Measurements from ENCODE around the gene SAXO1.

The SAXO1 gene

GRCh38 chr9:18896004-18896403, 137.0 kb downstream of the SAXO1 start:
- no peak overlapping the region for H3K27ac ChIP-seq (replicated peaks)
- TF ChIP-seq POLR2AphosphoS5 (IDR thresholded peaks at IDR 0.05; ENCODE audit: low read depth) (no peak), REST (IDR thresholded peaks at IDR 0.05; ENCODE audit: insufficient replicate concordance, low read depth) (no peak), GABPA (IDR thresholded peaks at IDR 0.05; ENCODE audit: low read depth) (no peak), CTCF (IDR thresholded peaks at IDR 0.05; ENCODE audit: insufficient read depth, low read length) (no peak), SPI1 (IDR thresholded peaks at IDR 0.05; ENCODE audit: borderline replicate concordance, low read depth) (no peak)
- no peaks in the 10 kb centered on the region for H3K27me3 ChIP-seq (ENCODE audit: insufficient read depth, poor library complexity, severe bottlenecking)
- no peak for DNase-seq (ENCODE audit: low read depth in 1 of 2, low spot score in 1 of 2)
- H3K4me3 ChIP-seq (replicated peaks; ENCODE audit: insufficient read depth, low read length) = no peak overlapping the region

- H3K4me3 ChIP-seq (replicated peaks; ENCODE audit: insufficient read depth, low read length) = no peak overlapping the region
- TF ChIP-seq GABPA (IDR thresholded peaks at IDR 0.05; ENCODE audit: low read depth) (no peak), SPI1 (IDR thresholded peaks at IDR 0.05; ENCODE audit: borderline replicate concordance, low read depth) (no peak), REST (IDR thresholded peaks at IDR 0.05; ENCODE audit: insufficient replicate concordance, low read depth) (no peak), POLR2AphosphoS5 (IDR thresholded peaks at IDR 0.05; ENCODE audit: low read depth) (no peak), CTCF (IDR thresholded peaks at IDR 0.05; ENCODE audit: insufficient read depth, low read length) (no peak)
- no peaks in the 10 kb centered on the region for H3K27me3 ChIP-seq (ENCODE audit: insufficient read depth, poor library complexity, severe bottlenecking)
- H3K27ac ChIP-seq (replicated peaks) = no peak overlapping the region
- no peak for DNase-seq (ENCODE audit: low read depth in 1 of 2, low spot score in 1 of 2)
Observed at GRCh38 chr9:18893491-18893890, 139.5 kb downstream of the SAXO1 start.

- Histone ChIP-seq H3K4me3 (replicated peaks; ENCODE audit: insufficient read depth, low read length) (no peak overlapping the region), H3K27me3 (ENCODE audit: insufficient read depth, poor library complexity, severe bottlenecking) (no peaks in the 10 kb centered on the region), H3K27ac (replicated peaks) (no peak overlapping the region)
- no peak for DNase-seq (ENCODE audit: low read depth in 1 of 2, low spot score in 1 of 2)
- TF ChIP-seq POLR2AphosphoS5 (IDR thresholded peaks at IDR 0.05; ENCODE audit: low read depth) (no peak), GABPA (IDR thresholded peaks at IDR 0.05; ENCODE audit: low read depth) (no peak), SPI1 (IDR thresholded peaks at IDR 0.05; ENCODE audit: borderline replicate concordance, low read depth) (no peak), REST (IDR thresholded peaks at IDR 0.05; ENCODE audit: insufficient replicate concordance, low read depth) (no peak), CTCF (IDR thresholded peaks at IDR 0.05; ENCODE audit: insufficient read depth, low read length) (no peak)
Observed at GRCh38 chr9:18893046-18893445, 140.0 kb downstream of the SAXO1 start.

Data from HL-60 (cell line).